Trophoblast cell (in vitro differentiated cells and primary cell): ENCODE measurements around the gene LPCAT1.

Experiments
- DNase-seq, 2 donors: peaks; one replicate each; pipeline ENCODE4 v3.0.0-alpha.2; 2016
- H2AFZ ChIP-seq: 2 replicates; pipeline ENCODE4 v1.6.1; 2013; ENCODE audit warnings: low read length, moderate library complexity, mild to moderate bottlenecking; ENCODE audit not compliant: insufficient read depth, poor library complexity
- H2AK5ac ChIP-seq: 2 replicates; pipeline ENCODE4 v1.6.1; 2013; ENCODE audit warnings: mild to moderate bottlenecking, low read length
- H2BK120ac ChIP-seq: 2 replicates; pipeline ENCODE4 v1.6.1; 2013; ENCODE audit warnings: low read length, mild to moderate bottlenecking, moderate library complexity; ENCODE audit not compliant: insufficient read depth, poor library complexity
- H2BK12ac ChIP-seq: 2 replicates; pipeline ENCODE4 v1.6.1; 2013; ENCODE audit warnings: mild to moderate bottlenecking, low read length, moderate library complexity
- H2BK5ac ChIP-seq: 2 replicates; pipeline ENCODE4 v1.6.1; 2013; ENCODE audit warnings: low read length, low read depth, moderate library complexity, mild to moderate bottlenecking; ENCODE audit not compliant: poor library complexity
- H3K14ac ChIP-seq: 2 replicates; pipeline ENCODE4 v1.6.1; 2013; ENCODE audit warnings: mild to moderate bottlenecking, low read length
- H3K18ac ChIP-seq: 2 replicates; pipeline ENCODE4 v1.6.1; 2013; ENCODE audit warnings: mild to moderate bottlenecking, low read length
- H3K23ac ChIP-seq: 2 replicates; pipeline ENCODE4 v1.6.1; 2013; ENCODE audit warnings: low read length
- H3K27ac ChIP-seq: 2 replicates; pipeline ENCODE4 v1.5.1; 2013; ENCODE audit warnings: low read depth, mild to moderate bottlenecking, inconsistent platforms, low read length, moderate library complexity
- H3K27me3 ChIP-seq: 2 replicates; pipeline ENCODE4 v1.6.1; 2013; ENCODE audit warnings: inconsistent platforms, mild to moderate bottlenecking, low read length, moderate library complexity; ENCODE audit not compliant: insufficient read depth
- H3K36me3 ChIP-seq, 2 experiments: 1 replicate in 1 of 2; 2 replicates in 1 of 2; pipeline ENCODE4 v1.6.1; 2013; ENCODE audit warnings: low read length in 2 of 2, mild to moderate bottlenecking in 2 of 2, moderate library complexity in 1 of 2; ENCODE audit not compliant: insufficient read depth in 2 of 2, control insufficient read depth in 1 of 2
- H3K4ac ChIP-seq: 2 replicates; pipeline ENCODE4 v1.6.1; 2013; ENCODE audit warnings: low read depth, mild to moderate bottlenecking, low read length, moderate library complexity
- H3K4me1 ChIP-seq, 2 experiments: 1 replicate in 1 of 2; 2 replicates in 1 of 2; pipeline ENCODE4 v1.6.1; 2013; ENCODE audit warnings: low read length in 2 of 2, mild to moderate bottlenecking in 2 of 2, moderate library complexity in 1 of 2; ENCODE audit not compliant: insufficient read depth in 2 of 2, control insufficient read depth in 1 of 2
- H3K4me2 ChIP-seq: 2 replicates; pipeline ENCODE4 v1.6.1; 2013; ENCODE audit warnings: inconsistent platforms, mild to moderate bottlenecking, low read length, moderate library complexity
- H3K4me3 ChIP-seq: 2 replicates; pipeline ENCODE4 v1.5.1; 2013; ENCODE audit warnings: mild to moderate bottlenecking, low read depth, low read length, inconsistent platforms
- H3K79me1 ChIP-seq: one replicate; pipeline ENCODE4 v1.6.1; 2013; ENCODE audit warnings: low read length
- H3K79me2 ChIP-seq: 2 replicates; pipeline ENCODE4 v1.6.1; 2013; ENCODE audit warnings: low read length, mild to moderate bottlenecking; ENCODE audit not compliant: control insufficient read depth, insufficient read depth, poor library complexity
- H3K9ac ChIP-seq: 2 replicates; pipeline ENCODE4 v1.6.1; 2013; ENCODE audit warnings: mild to moderate bottlenecking, low read length
- H3K9me3 ChIP-seq: 2 replicates; pipeline ENCODE4 v1.6.1; 2013; ENCODE audit warnings: low read depth, mild to moderate bottlenecking, control low read depth, inconsistent platforms, low read length; ENCODE audit not compliant: insufficient read depth
- H4K12ac ChIP-seq: 2 replicates; pipeline ENCODE4 v1.6.1; 2013; ENCODE audit warnings: low read depth, mild to moderate bottlenecking, low read length, moderate library complexity
- H4K8ac ChIP-seq: 2 replicates; pipeline ENCODE4 v1.6.1; 2013; ENCODE audit warnings: low read depth, mild to moderate bottlenecking, low read length, moderate library complexity
- H4K91ac ChIP-seq: one replicate; pipeline ENCODE4 v1.6.1; 2013; ENCODE audit warnings: low read depth, mild to moderate bottlenecking, low read length, moderate library complexity
- WGBS: extraction: QIAGEN DNeasy Blood & Tissue Kit; methylation state at CpG from one replicate; pipeline ENCODE4 v1.1.7; 2013; ENCODE audit warnings: missing lambda C conversion rate; ENCODE audit not compliant: insufficient read length, insufficient coverage; ENCODE audit errors: extremely low coverage; 5-methylcytosine and 5-hydroxymethylcytosine counted together

LPCAT1 gene

GRCh38 chr5:1418238-1418920, 105.4 kb downstream of the LPCAT1 start:
- H2AK5ac ChIP-seq, result no peak overlapping the region
- no peaks in the 10 kb centered on the region for H3K27me3 ChIP-seq
- H3K27ac ChIP-seq, result no peak overlapping the region
- no peak overlapping the region for H4K8ac ChIP-seq
- no peak overlapping the region for H3K4ac ChIP-seq
- H3K79me1 ChIP-seq, result no peaks in the 10 kb centered on the region
- H3K79me2 ChIP-seq, result no peaks in the 10 kb centered on the region
- H3K14ac ChIP-seq, result no peak overlapping the region
- H3K4me2 ChIP-seq, result no peak overlapping the region
- no peak overlapping the region for H3K4me3 ChIP-seq
- no peaks in the 10 kb centered on the region for H3K36me3 ChIP-seq
- H2AFZ ChIP-seq, result no peak overlapping the region
- H3K18ac ChIP-seq, result no peak overlapping the region
- no peak for DNase-seq
- 100% methylated on average over 2 of the region's 2 CpGs for WGBS
- no peak overlapping the region for H4K91ac ChIP-seq
- no peaks in the 10 kb centered on the region for H3K4me1 ChIP-seq
- H3K23ac ChIP-seq, result no peak overlapping the region
- no peak overlapping the region for H2BK12ac ChIP-seq
- H3K9me3 ChIP-seq, result peaks cover 46% of the 10 kb centered on the region
- H3K9ac ChIP-seq, result no peak overlapping the region
- H2BK120ac ChIP-seq, result no peak overlapping the region
- H2BK5ac ChIP-seq, result no peak overlapping the region
- H4K12ac ChIP-seq, result no peak overlapping the region

- Histone ChIP-seq H3K4me3 (no peak overlapping the region), H3K18ac (no peak overlapping the region), H3K23ac (no peak overlapping the region), H2AFZ (no peak overlapping the region), H4K12ac (no peak overlapping the region), H3K9ac (no peak overlapping the region), H3K14ac (no peak overlapping the region), H3K9me3 (peaks cover 41% of the 10 kb centered on the region), H2AK5ac (no peak overlapping the region), H2BK120ac (no peak overlapping the region), H2BK5ac (no peak overlapping the region), H4K91ac (no peak overlapping the region), H3K4me1 (no peaks in the 10 kb centered on the region), H4K8ac (no peak overlapping the region), H3K4me2 (no peak overlapping the region), H2BK12ac (no peak overlapping the region), H3K36me3 (no peaks in the 10 kb centered on the region), H3K27me3 (no peaks in the 10 kb centered on the region), H3K79me2 (no peaks in the 10 kb centered on the region), H3K4ac (no peak overlapping the region), H3K27ac (no peak overlapping the region), H3K79me1 (no peaks in the 10 kb centered on the region)
- DNase-seq, result no peak
- no CpG with 5 or more reads among the region's 6 CpGs for WGBS
These were observed 106.1 kb downstream of the LPCAT1 start for GRCh38 chr5:1417586-1418225.

GRCh38 chr5:1416856-1417469, 106.8 kb downstream of the LPCAT1 start:
- Histone ChIP-seq H3K9me3 (peaks cover 38% of the 10 kb centered on the region), H4K8ac (no peak overlapping the region), H3K23ac (no peak overlapping the region), H2AK5ac (no peak overlapping the region), H3K18ac (no peak overlapping the region), H3K79me2 (no peaks in the 10 kb centered on the region), H3K4me1 (no peaks in the 10 kb centered on the region), H3K27ac (no peak overlapping the region), H2BK5ac (no peak overlapping the region), H3K79me1 (no peaks in the 10 kb centered on the region), H3K9ac (no peak overlapping the region), H2BK12ac (no peak overlapping the region), H2BK120ac (no peak overlapping the region), H3K27me3 (no peaks in the 10 kb centered on the region), H4K12ac (no peak overlapping the region), H3K4me2 (no peak overlapping the region), H2AFZ (no peak overlapping the region), H3K36me3 (no peaks in the 10 kb centered on the region), H3K4ac (no peak overlapping the region), H3K14ac (no peak overlapping the region), H4K91ac (no peak overlapping the region), H3K4me3 (peak overlapping the region; percentile 41)
- DNase-seq, result peak in 1 of 2 donors; percentile 18
- no CpG with 5 or more reads among the region's 12 CpGs for WGBS

- Histone ChIP-seq H3K14ac (no peak overlapping the region), H4K91ac (no peak overlapping the region), H3K79me1 (no peaks in the 10 kb centered on the region), H3K4me1 (no peaks in the 10 kb centered on the region), H3K4me3 (no peak overlapping the region), H2BK120ac (no peak overlapping the region), H3K36me3 (no peaks in the 10 kb centered on the region), H2AFZ (no peak overlapping the region), H3K4me2 (no peak overlapping the region), H2BK12ac (no peak overlapping the region), H3K27ac (no peak overlapping the region), H4K12ac (no peak overlapping the region), H3K79me2 (no peaks in the 10 kb centered on the region), H2BK5ac (no peak overlapping the region), H3K4ac (no peak overlapping the region), H3K9ac (no peak overlapping the region), H3K23ac (no peak overlapping the region), H2AK5ac (no peak overlapping the region), H3K27me3 (no peaks in the 10 kb centered on the region), H3K9me3 (peaks cover 30% of the 10 kb centered on the region), H3K18ac (no peak overlapping the region), H4K8ac (no peak overlapping the region)
- no peak for DNase-seq
- no CpG with 5 or more reads among the region's 22 CpGs for WGBS
These were observed 108.0 kb downstream of the LPCAT1 start for GRCh38 chr5:1415626-1416360.
